Thyroid gland (tissue), 4 donors: ENCODE results near the gene SERPINA9.

Experiments used
- POLR2A ChIP-seq, 2 donors: fragments of 450-650 bp; IDR thresholded peaks; one replicate each; pipeline ENCODE4 v1.6.1; 2017; ENCODE audit warnings: antibody characterized with exemption in 2 of 2, mild to moderate bottlenecking in 2 of 2, moderate library complexity in 1 of 2
- TF ChIP-seq, protein P1 (sequence below), 6 experiments: fragments of 200-600 bp in 3 of 6; fragments of 450-650 bp in 3 of 6; sonication (generic) in 3 of 6; IDR thresholded peaks; one replicate each; pipeline ENCODE4 v1.5.1; 2016 to 2019; ENCODE audit warnings: antibody characterized with exemption in 6 of 6, mild to moderate bottlenecking in 2 of 6, inconsistent platforms in 1 of 6, moderate library complexity in 1 of 6

DNA sequence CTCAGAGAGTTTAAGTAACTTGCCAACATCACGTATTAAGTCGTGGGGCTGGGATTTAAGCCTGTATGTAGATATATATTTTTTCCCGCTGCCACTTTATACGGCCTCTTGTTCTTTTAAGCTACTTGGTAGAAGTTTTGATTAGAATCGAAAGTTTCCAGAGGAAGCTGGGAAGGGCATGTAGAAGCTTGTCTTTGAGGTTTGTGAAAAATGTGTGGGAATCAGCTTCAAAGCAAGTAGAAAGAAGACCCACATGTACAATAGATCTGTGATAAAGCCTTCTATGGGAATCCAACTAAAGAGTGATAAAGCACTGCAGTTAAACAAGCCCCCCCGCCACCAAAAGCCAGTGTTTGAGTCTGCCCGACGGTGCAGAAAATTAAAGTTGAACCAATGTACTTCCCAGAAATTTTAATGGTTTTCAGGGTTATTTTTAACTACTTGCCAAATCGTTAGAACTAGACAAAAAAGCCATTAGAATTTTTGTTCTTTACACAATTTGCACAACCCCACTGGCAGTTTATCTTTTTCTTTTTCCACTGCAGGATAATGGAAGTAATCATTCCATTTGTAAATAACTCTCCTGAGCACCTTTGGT is 48.9 kb downstream of the SERPINA9 start:
- TF ChIP-seq, protein P1, sequence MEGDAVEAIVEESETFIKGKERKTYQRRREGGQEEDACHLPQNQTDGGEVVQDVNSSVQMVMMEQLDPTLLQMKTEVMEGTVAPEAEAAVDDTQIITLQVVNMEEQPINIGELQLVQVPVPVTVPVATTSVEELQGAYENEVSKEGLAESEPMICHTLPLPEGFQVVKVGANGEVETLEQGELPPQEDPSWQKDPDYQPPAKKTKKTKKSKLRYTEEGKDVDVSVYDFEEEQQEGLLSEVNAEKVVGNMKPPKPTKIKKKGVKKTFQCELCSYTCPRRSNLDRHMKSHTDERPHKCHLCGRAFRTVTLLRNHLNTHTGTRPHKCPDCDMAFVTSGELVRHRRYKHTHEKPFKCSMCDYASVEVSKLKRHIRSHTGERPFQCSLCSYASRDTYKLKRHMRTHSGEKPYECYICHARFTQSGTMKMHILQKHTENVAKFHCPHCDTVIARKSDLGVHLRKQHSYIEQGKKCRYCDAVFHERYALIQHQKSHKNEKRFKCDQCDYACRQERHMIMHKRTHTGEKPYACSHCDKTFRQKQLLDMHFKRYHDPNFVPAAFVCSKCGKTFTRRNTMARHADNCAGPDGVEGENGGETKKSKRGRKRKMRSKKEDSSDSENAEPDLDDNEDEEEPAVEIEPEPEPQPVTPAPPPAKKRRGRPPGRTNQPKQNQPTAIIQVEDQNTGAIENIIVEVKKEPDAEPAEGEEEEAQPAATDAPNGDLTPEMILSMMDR (IDR thresholded peaks at IDR 0.05) = no peak
- no peak for TF ChIP-seq POLR2A (IDR thresholded peaks at IDR 0.05)
